Measurements from ENCODE around the gene SMIM5. TPM values are rescaled to one million over a fixed set of nuclear protein-coding genes. Genes with fewer than 3 reads are reported as not detected.
A peak's percentile ranks its signal among the peaks of the same experiment; 100 is the strongest.

Gene SMIM5
- total RNA-seq, 2 donors from 2014 or later: 6.4 to 12.0 TPM

- H3K4me1 ChIP-seq: no peaks in the 10 kb centered on the region
- H3K27me3 ChIP-seq: no peaks in the 10 kb centered on the region
- peak; percentile 49 to 64 for TF ChIP-seq CTCF (IDR thresholded peaks at IDR 0.05)
- DNase-seq (ENCODE audit: low spot score): no peak
- H3K4me3 ChIP-seq: no peak overlapping the region
- H3K9me3 ChIP-seq: no peaks in the 10 kb centered on the region
- H3K27ac ChIP-seq: no peak overlapping the region
- peaks cover 31% of the 10 kb centered on the region for H3K36me3 ChIP-seq
Measured at GRCh38 chr17:75625813-75626486, 7.3 kb upstream of the SMIM5 start.

- TF ChIP-seq CTCF (IDR thresholded peaks at IDR 0.05): no peak
- no peaks in the 10 kb centered on the region for H3K9me3 ChIP-seq
- H3K27me3 ChIP-seq: no peaks in the 10 kb centered on the region
- peaks cover 27% of the 10 kb centered on the region for H3K36me3 ChIP-seq
- no peak overlapping the region for H3K27ac ChIP-seq
- no peaks in the 10 kb centered on the region for H3K4me1 ChIP-seq
- no peak for DNase-seq (ENCODE audit: low spot score)
- H3K4me3 ChIP-seq: no peak overlapping the region
Measured at GRCh38 chr17:75626496-75627038, 6.7 kb upstream of the SMIM5 start.

- H3K36me3 ChIP-seq: peaks cover 27% of the 10 kb centered on the region
- no peak overlapping the region for H3K27ac ChIP-seq
- TF ChIP-seq CTCF (IDR thresholded peaks at IDR 0.05): no peak
- no peaks in the 10 kb centered on the region for H3K4me1 ChIP-seq
- no peaks in the 10 kb centered on the region for H3K9me3 ChIP-seq
- H3K4me3 ChIP-seq: no peak overlapping the region
- H3K27me3 ChIP-seq: no peaks in the 10 kb centered on the region
- DNase-seq (ENCODE audit: low spot score): no peak
Measured at GRCh38 chr17:75627094-75627493, 6.1 kb upstream of the SMIM5 start.

GRCh38 chr17:75628425-75628824 lies 4.8 kb upstream of the SMIM5 start:
- H3K36me3 ChIP-seq: peaks cover 27% of the 10 kb centered on the region
- no peaks in the 10 kb centered on the region for H3K27me3 ChIP-seq
- no peaks in the 10 kb centered on the region for H3K9me3 ChIP-seq
- H3K4me3 ChIP-seq: no peak overlapping the region
- no peak overlapping the region for H3K27ac ChIP-seq
- no peak for DNase-seq (ENCODE audit: low spot score)
- TF ChIP-seq CTCF (IDR thresholded peaks at IDR 0.05): no peak
- H3K4me1 ChIP-seq: peaks cover 0 to 10% of the 10 kb centered on the region in 2 donors

GRCh38 chr17:75629157-75629556 lies 4.1 kb upstream of the SMIM5 start:
- Histone ChIP-seq H3K36me3 (peaks cover 27% of the 10 kb centered on the region), H3K4me1 (peaks cover 0 to 18% of the 10 kb centered on the region in 2 donors), H3K9me3 (no peaks in the 10 kb centered on the region), H3K4me3 (no peak overlapping the region), H3K27me3 (no peaks in the 10 kb centered on the region), H3K27ac (no peak overlapping the region)
- no peak for DNase-seq (ENCODE audit: low spot score)
- no peak for TF ChIP-seq CTCF (IDR thresholded peaks at IDR 0.05)

All from right atrium auricular region (tissue), 2 donors.